Transverse colon (tissue), 4 donors: ENCODE data around the gene RPS6KL1. TPM values are rescaled to one million over a fixed set of nuclear protein-coding genes. Genes with fewer than 3 reads are reported as not detected.
A peak's percentile ranks its signal among the peaks of the same experiment; 100 is the strongest.

ENCODE experiments used
- DNase-seq: peaks from one replicate; pipeline ENCODE4 v3.0.0-alpha.2; 2019
- H3K27ac ChIP-seq, 4 donors: fragments of 200-600 bp; sonication (generic); 2 replicates each; pipeline ENCODE4 v1.5.1; 2016 to 2018; ENCODE audit warnings: inconsistent platforms in 4 of 4
- H3K27me3 ChIP-seq: fragments of 200-600 bp; sonication (generic); 2 replicates; pipeline ENCODE4 v1.5.1; 2017; ENCODE audit warnings: inconsistent platforms
- H3K36me3 ChIP-seq, 4 donors: fragments of 200-600 bp; sonication (generic); 2 replicates each; pipeline ENCODE4 v1.5.1; 2017 to 2019; ENCODE audit warnings: inconsistent platforms in 4 of 4
- H3K4me1 ChIP-seq, 4 donors: fragments of 200-600 bp; sonication (generic); 2 replicates each; pipeline ENCODE4 v1.5.1; 2017 to 2020; ENCODE audit warnings: inconsistent platforms in 4 of 4
- H3K4me3 ChIP-seq, 4 donors: fragments of 200-600 bp; sonication (generic); 1 replicate in 1 of 4; 2 replicates in 3 of 4; pipeline versions ENCODE4 v1.5.1 to v1.6.1; 2017 to 2019; ENCODE audit warnings: inconsistent platforms in 4 of 4
- H3K9me3 ChIP-seq, 2 donors: fragments of 200-600 bp; sonication (generic); 2 replicates each; pipeline ENCODE4 v1.5.1; 2017 to 2019; ENCODE audit warnings: inconsistent platforms in 2 of 2
- EP300 ChIP-seq: sonication (generic); formaldehyde crosslinking; IDR thresholded peaks from one replicate; pipeline ENCODE4 v1.6.1; 2017; ENCODE audit warnings: antibody characterized with exemption, low read depth
- POLR2A ChIP-seq: fragments of 450-650 bp; IDR thresholded peaks from one replicate; pipeline ENCODE4 v1.6.1; 2016; ENCODE audit warnings: antibody characterized with exemption, mild to moderate bottlenecking, moderate library complexity
- POLR2AphosphoS5 ChIP-seq, 3 donors: sonication (generic); formaldehyde crosslinking; IDR thresholded peaks; one replicate each; pipeline ENCODE4 v1.6.1; 2016; ENCODE audit warnings: antibody characterized with exemption in 3 of 3
- WGBS, 2 donors: methylation state at CpG; one replicate each; pipeline ENCODE4 v1.1.5; 2018; ENCODE audit warnings: low coverage in 1 of 2; 5-methylcytosine and 5-hydroxymethylcytosine counted together
- in situ Hi-C, 4 donors: fragments of 200-750 bp; cut with MboI; loops; one replicate each; pipeline versions ENCODE4 v1.15.0 to v1.15.1; 2017; ENCODE audit warnings: low sequenced_read_pairs in 3 of 4, low pct_ligation_motif_present in 1 of 4, low pct_unique_long_range_greater_than_20kb in 1 of 4
- intact Hi-C: fragments of 100-400 bp; cut with DNase I; formaldehyde crosslinking; loops from one replicate; pipeline ENCODE4 v1.15.1; 2023; ENCODE audit warnings: low total_unique reads
- total RNA-seq, 4 donors: library from RNA; depleted of rRNA; stranded (reverse); fragments of >200 nt; gene quantifications; one replicate each; pipeline ENCODE4 v1.1.0, GENCODE V29; 2016
- TF ChIP-seq, protein P1 (sequence below), 5 experiments: fragments of 200-600 bp in 3 of 5; fragments of 450-650 bp in 2 of 5; sonication (generic) in 3 of 5; IDR thresholded peaks; 1 replicate in 2 of 5; 2 replicates in 3 of 5; pipeline ENCODE4 v1.5.1; 2016 to 2017; ENCODE audit warnings: antibody characterized with exemption in 5 of 5, inconsistent platforms in 3 of 5, mild to moderate bottlenecking in 2 of 5, moderate library complexity in 1 of 5

RPS6KL1 gene
- total RNA-seq, 4 donors from 2014 or later = 6.4 to 54.1 (median 9.3) TPM; not detected in 1

DNA sequence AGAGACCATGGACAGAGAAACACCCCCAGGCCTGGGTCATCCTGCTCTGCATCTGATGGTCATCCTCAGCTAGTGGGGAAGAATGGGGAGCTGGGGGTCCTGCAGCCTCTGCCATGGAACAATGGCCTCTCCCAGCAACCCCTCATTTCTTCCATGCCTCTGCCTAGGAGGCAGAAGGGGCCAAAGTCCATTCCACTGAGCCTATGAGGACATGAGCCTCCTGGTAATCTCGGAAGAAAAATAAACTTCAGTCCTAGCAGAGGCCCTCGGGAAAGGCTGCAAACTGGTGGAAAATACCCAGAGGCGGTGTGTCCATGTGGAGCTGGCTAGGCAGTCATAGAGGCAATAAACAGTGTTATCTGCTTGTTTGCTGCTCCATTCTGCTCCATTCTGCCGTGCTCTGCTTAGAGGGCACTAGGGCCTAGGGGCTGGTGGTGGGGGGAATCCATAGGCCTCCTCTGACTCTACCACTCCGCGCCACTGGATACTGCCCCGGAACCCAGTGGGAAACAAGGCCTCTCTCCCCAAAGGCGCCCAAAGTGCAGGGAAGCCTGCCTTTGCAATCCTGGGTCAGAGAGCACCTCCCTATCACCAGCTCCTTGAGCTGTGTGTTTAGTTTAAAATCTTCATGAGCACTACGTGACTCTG, 27.9 kb upstream of the RPS6KL1 start:
- intact Hi-C loops (no loop called here), in situ Hi-C loops (loop anchor here in 1 of 4 donors (10.0 kb wide), 1 partner anchor 134 kb away; no protein-coding TSS in a partner anchor)
- Histone ChIP-seq H3K4me3 (no peak overlapping the region), H3K27ac (peak overlapping the region; percentile 56 to 76 (median 65)), H3K36me3 (no peaks in the 10 kb centered on the region), H3K9me3 (no peaks in the 10 kb centered on the region), H3K4me1 (peaks cover 23 to 38% (median 33%) of the 10 kb centered on the region in 4 donors), H3K27me3 (no peaks in the 10 kb centered on the region)
- WGBS, 2 donors = 58 to 60% methylated on average over 1 to 9 of the region's 9 CpGs
- no peak for TF ChIP-seq POLR2AphosphoS5 (IDR thresholded peaks at IDR 0.05)
- TF ChIP-seq, protein P1, sequence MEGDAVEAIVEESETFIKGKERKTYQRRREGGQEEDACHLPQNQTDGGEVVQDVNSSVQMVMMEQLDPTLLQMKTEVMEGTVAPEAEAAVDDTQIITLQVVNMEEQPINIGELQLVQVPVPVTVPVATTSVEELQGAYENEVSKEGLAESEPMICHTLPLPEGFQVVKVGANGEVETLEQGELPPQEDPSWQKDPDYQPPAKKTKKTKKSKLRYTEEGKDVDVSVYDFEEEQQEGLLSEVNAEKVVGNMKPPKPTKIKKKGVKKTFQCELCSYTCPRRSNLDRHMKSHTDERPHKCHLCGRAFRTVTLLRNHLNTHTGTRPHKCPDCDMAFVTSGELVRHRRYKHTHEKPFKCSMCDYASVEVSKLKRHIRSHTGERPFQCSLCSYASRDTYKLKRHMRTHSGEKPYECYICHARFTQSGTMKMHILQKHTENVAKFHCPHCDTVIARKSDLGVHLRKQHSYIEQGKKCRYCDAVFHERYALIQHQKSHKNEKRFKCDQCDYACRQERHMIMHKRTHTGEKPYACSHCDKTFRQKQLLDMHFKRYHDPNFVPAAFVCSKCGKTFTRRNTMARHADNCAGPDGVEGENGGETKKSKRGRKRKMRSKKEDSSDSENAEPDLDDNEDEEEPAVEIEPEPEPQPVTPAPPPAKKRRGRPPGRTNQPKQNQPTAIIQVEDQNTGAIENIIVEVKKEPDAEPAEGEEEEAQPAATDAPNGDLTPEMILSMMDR (IDR thresholded peaks at IDR 0.05) = no peak
- no peak for TF ChIP-seq POLR2A
- TF ChIP-seq EP300 = no peak
- peak; percentile 49 for DNase-seq

DNA sequence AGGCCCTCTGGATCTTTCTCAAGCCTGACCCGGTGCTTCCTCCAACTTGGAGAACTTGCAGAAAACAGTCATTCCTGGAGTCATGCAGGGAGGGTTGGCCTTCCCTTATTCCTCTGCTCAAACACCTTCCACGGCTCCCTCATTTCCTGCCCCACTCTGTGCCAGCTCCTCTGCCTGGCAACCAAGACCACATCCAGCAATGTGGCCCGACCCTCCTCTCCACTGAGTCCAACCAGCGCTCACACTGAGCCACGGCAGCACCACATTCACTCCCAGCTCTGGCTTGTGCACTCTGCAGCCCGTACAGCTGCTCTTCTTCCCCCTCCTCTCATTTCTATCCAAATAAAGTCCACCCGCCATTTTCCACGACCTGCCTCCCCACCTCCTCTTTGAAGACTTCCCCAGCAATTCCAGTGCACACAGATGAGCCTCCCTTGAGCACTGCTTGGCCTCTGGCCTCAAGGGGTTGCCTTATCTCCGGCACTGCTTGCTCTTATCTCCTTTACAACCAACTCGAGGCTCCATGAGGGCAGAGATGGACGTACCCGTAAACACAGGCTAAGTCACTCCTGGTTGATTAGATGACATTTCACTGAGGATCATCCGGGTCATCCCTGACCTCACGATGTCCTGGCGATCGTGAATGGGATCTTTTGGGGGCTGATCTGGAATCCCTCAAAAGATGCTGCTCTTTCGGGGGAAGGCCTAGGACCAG, 27.0 kb upstream of the RPS6KL1 start:
- intact Hi-C loops = loop anchor here (5.0 kb wide), 1 partner anchor 137 kb away; no protein-coding TSS in a partner anchor
- DNase-seq = no peak
- 81 to 83% methylated on average over 6 to 17 of the region's 17 CpGs for WGBS, 2 donors
- Histone ChIP-seq H3K4me3 (no peak overlapping the region), H3K27ac (peak overlapping the region in 1 of 4 donors; percentile 61), H3K4me1 (peaks cover 20 to 33% (median 28%) of the 10 kb centered on the region in 4 donors), H3K9me3 (no peaks in the 10 kb centered on the region), H3K36me3 (no peaks in the 10 kb centered on the region), H3K27me3 (no peaks in the 10 kb centered on the region)
- in situ Hi-C loops = loop anchor here (10.0 to 25.0 kb wide), 3 partner anchors 125 to 137 kb away; no protein-coding TSS in a partner anchor
- TF ChIP-seq POLR2AphosphoS5 (IDR thresholded peaks at IDR 0.05) = no peak
- TF ChIP-seq EP300 = no peak
- TF ChIP-seq, protein P1 (IDR thresholded peaks at IDR 0.05) = no peak
- TF ChIP-seq POLR2A = no peak

DNA sequence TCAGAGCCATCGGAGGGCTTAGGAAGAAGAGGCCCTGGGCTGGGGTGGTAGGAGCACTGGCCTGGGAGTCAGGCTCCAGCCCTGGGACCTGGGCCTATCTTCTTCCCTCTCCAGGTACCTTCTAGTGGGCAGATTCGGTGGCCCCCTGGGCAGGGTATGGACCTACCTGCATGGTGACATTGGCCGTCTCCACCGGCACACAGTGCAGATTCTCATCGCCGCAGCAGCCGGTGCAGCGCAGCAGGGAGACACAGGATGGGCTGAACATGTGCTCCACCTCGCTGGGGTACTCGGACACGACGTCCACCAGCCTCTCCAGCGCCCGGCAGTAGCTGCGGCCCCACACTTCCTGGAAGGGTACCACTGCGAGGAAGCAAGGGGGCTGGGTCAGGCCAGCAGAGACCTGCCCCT, 26.1 kb upstream of the RPS6KL1 start:
- TF ChIP-seq, protein P1 (IDR thresholded peaks at IDR 0.05) = no peak
- Histone ChIP-seq H3K27me3 (no peaks in the 10 kb centered on the region), H3K9me3 (no peaks in the 10 kb centered on the region), H3K4me1 (peaks cover 14 to 24% (median 21%) of the 10 kb centered on the region in 4 donors), H3K27ac (no peak overlapping the region), H3K36me3 (no peaks in the 10 kb centered on the region), H3K4me3 (no peak overlapping the region)
- intact Hi-C loops = loop anchor here (5.0 kb wide), 1 partner anchor 138 kb away; no protein-coding TSS in a partner anchor
- no peak for DNase-seq
- WGBS, 2 donors = 92% methylated on average over 16 of the region's 16 CpGs; no CpG with 5 or more reads in 1 of the 2 donors
- in situ Hi-C loops = loop anchor here in 3 of 4 donors (10.0 to 25.0 kb wide), 3 partner anchors 126 to 138 kb away; no protein-coding TSS in a partner anchor
